Endothelial cell of umbilical vein (primary cell): ENCODE results near the gene FOXP1. TPM values are rescaled to one million over a fixed set of nuclear protein-coding genes. Genes with fewer than 3 reads are reported as not detected.

Experiments used
- BruUV-seq: library from RNA; stranded (reverse); fragments of 400-500 nt; replicated peaks from 2 replicates; lab custom pipeline; 2021; lab: Mats Ljungman, UMichigan
- CTCF ChIA-PET: fragments of 300-600, 350-600 bp; sonication (Branson Sonifier 250); formaldehyde crosslinking; loops from one replicate; lab custom pipeline; 2021; ENCODE audit warnings: antibody characterized with exemption, inconsistent platforms; lab: Charles Lee
- POLR2A ChIA-PET: fragments of 300-600, 350-600 bp; sonication (Branson Sonifier 250); formaldehyde crosslinking; loops from one replicate; lab custom pipeline; 2021; ENCODE audit warnings: antibody characterized with exemption, inconsistent platforms; lab: Charles Lee
- DNase-seq: peaks from one replicate; pipeline ENCODE4 v3.0.0-alpha.2; 2011; ENCODE audit warnings: low read depth, low spot score
- FAIRE-seq: peaks from 2 replicates; lab custom pipeline; 2011; peaks lifted over from hg19 to GRCh38; lab: Jason Lieb, UNC
- H2AFZ ChIP-seq: 2 replicates; pipeline ENCODE4 v1.6.0; 2012; ENCODE audit warnings: low read depth, low read length, control low read depth, inconsistent platforms
- H3K27ac ChIP-seq: 2 replicates; pipeline ENCODE4 v1.5.1; 2011; ENCODE audit warnings: low read depth, mild to moderate bottlenecking, control low read depth, low read length, moderate library complexity; ENCODE audit not compliant: insufficient read depth
- H3K27me3 ChIP-seq, 2 experiments: 2 replicates each; pipeline versions ENCODE4 v1.6.0 to v1.6.1; 2011; ENCODE audit warnings: low read length in 2 of 2, mixed read lengths in 1 of 2; ENCODE audit not compliant: control insufficient read depth in 2 of 2, insufficient read depth in 2 of 2
- H3K36me3 ChIP-seq, 2 experiments: 2 replicates in 1 of 2; 3 replicates in 1 of 2; pipeline ENCODE4 v1.5.1; 2011; ENCODE audit warnings: low read length in 2 of 2, mild to moderate bottlenecking in 1 of 2, moderate library complexity in 1 of 2; ENCODE audit not compliant: control insufficient read depth in 2 of 2, insufficient read depth in 2 of 2; ENCODE audit errors: extremely low read depth in 1 of 2
- H3K4me1 ChIP-seq: 3 replicates; pipeline ENCODE4 v1.5.1; 2011; ENCODE audit warnings: mild to moderate bottlenecking, low read length; ENCODE audit not compliant: control insufficient read depth, insufficient read depth; ENCODE audit errors: extremely low read depth
- H3K4me2 ChIP-seq: 2 replicates; pipeline ENCODE4 v1.6.1; 2011; ENCODE audit warnings: low read length, control low read depth, mixed read lengths; ENCODE audit not compliant: insufficient read depth
- H3K4me3 ChIP-seq, 3 experiments: fragments of 200-600 bp in 1 of 3; sonication (generic), shearing (Covaris generic) in 1 of 3; replicated peaks in 1 of 3; 2 replicates each; pipeline ENCODE4 v1.5.1; 2011 to 2016; ENCODE audit warnings: control low read depth in 3 of 3, low read length in 3 of 3, mild to moderate bottlenecking in 2 of 3, inconsistent platforms in 1 of 3, low read depth in 1 of 3, moderate library complexity in 1 of 3; ENCODE audit not compliant: insufficient read depth in 1 of 3
- H3K79me2 ChIP-seq: 2 replicates; pipeline ENCODE4 v1.6.0; 2012; ENCODE audit warnings: low read length, inconsistent platforms; ENCODE audit not compliant: control insufficient read depth, insufficient read depth
- H3K9ac ChIP-seq: replicated peaks from 2 replicates; pipeline ENCODE3; 2011; ENCODE audit warnings: low read length, control low read depth; ENCODE audit not compliant: insufficient read depth; ENCODE audit errors: extremely low read depth
- H3K9me1 ChIP-seq: replicated peaks from 3 replicates; pipeline ENCODE4 v1.6.0; 2011; ENCODE audit warnings: mild to moderate bottlenecking, low read length; ENCODE audit not compliant: control insufficient read depth, insufficient read depth; ENCODE audit errors: extremely low read depth
- H3K9me3 ChIP-seq: replicated peaks from 2 replicates; pipeline ENCODE4 v1.5.1; 2012; ENCODE audit warnings: low read length, inconsistent platforms; ENCODE audit not compliant: control insufficient read depth, insufficient read depth
- H4K20me1 ChIP-seq: replicated peaks from 2 replicates; pipeline ENCODE3; 2011; ENCODE audit warnings: mild to moderate bottlenecking, low read length; ENCODE audit not compliant: control insufficient read depth, insufficient read depth; ENCODE audit errors: extremely low read depth
- EZH2 ChIP-seq: IDR thresholded peaks from 2 replicates; pipeline ENCODE4 v1.6.1; 2012; ENCODE audit warnings: borderline replicate concordance, low read depth, mild to moderate bottlenecking, moderate library complexity, low read length, inconsistent platforms; ENCODE audit not compliant: severe bottlenecking
- FOS ChIP-seq: IDR thresholded peaks from 2 replicates; pipeline ENCODE4 v1.6.1; 2011; ENCODE audit warnings: mild to moderate bottlenecking, low read length, moderate library complexity, borderline replicate concordance; ENCODE audit not compliant: insufficient read depth
- GATA2 ChIP-seq: IDR thresholded peaks from 2 replicates; pipeline ENCODE4 v1.7.0; 2011; ENCODE audit warnings: low read depth, mild to moderate bottlenecking, moderate library complexity, mixed read lengths, low read length; ENCODE audit not compliant: insufficient read length, insufficient read depth
- JUN ChIP-seq: IDR thresholded peaks from 2 replicates; pipeline ENCODE4 v1.6.1; 2011; ENCODE audit warnings: borderline replicate concordance, low read depth; ENCODE audit not compliant: insufficient read length, insufficient read depth
- MYC ChIP-seq: IDR thresholded peaks from one replicate; pipeline ENCODE4 v1.6.1; 2011; ENCODE audit warnings: mild to moderate bottlenecking, low read depth, low read length
- POLR2A ChIP-seq: IDR thresholded peaks from 2 replicates; pipeline ENCODE4 v1.6.1; 2012; ENCODE audit warnings: low read depth, mild to moderate bottlenecking, control low read depth, low read length
- POLR2AphosphoS5 ChIP-seq: IDR thresholded peaks from 2 replicates; pipeline ENCODE4 v1.6.1; 2012; ENCODE audit warnings: low read depth, mild to moderate bottlenecking, control low read depth, low read length, moderate library complexity; ENCODE audit not compliant: insufficient read depth
- dilution Hi-C: fragments of 300-500 bp; cut with MboI; formaldehyde crosslinking; loops from one replicate; pipeline ENCODE4 v1.15.0; 2019; ENCODE audit warnings: low sequenced_read_pairs; ENCODE audit not compliant: extremely low pct_ligation_motif_present
- intact Hi-C: fragments of 100-400 bp; cut with micrococcal nuclease; formaldehyde crosslinking; loops from one replicate; pipeline ENCODE4 v1.10.0; 2022
- polyA plus RNA-seq, 4 experiments: library from polyadenylated mRNA; depleted of rRNA in 3 of 4; stranded (reverse) in 3 of 4; unstranded in 1 of 4; fragments of >200 nt; gene quantifications; 2 replicates each; pipeline versions ENCODE4 v1.2.1 to v1.2.3, GENCODE V29; 2011 to 2012; ENCODE audit warnings: missing spikeins in 1 of 4
- total RNA-seq: library from RNA; stranded (reverse); gene quantifications from 2 replicates; pipeline ENCODE4 v1.2.3, GENCODE V29; 2021
- TF ChIP-seq, protein P1 (sequence below): IDR thresholded peaks from 2 replicates; pipeline ENCODE4 v1.6.1; 2011; ENCODE audit not compliant: insufficient read depth, insufficient read length
- TF ChIP-seq, protein P2 (sequence below), 2 donors: IDR thresholded peaks; 1 replicate in 1 of 2; 2 replicates in 1 of 2; pipeline ENCODE4 v1.5.1; 2011; ENCODE audit warnings: low read length in 2 of 2, mild to moderate bottlenecking in 2 of 2, moderate library complexity in 2 of 2, control low read depth in 1 of 2, inconsistent platforms in 1 of 2, low read depth in 1 of 2; ENCODE audit not compliant: insufficient read depth in 1 of 2; ENCODE audit errors: extremely low read depth in 1 of 2

FOXP1 gene
- total and polyA plus RNA-seq, 2 donors (not counting 3 experiments of a cell fraction or from before 2014, with no cell fraction given), result 41.0 to 107 TPM

DNA sequence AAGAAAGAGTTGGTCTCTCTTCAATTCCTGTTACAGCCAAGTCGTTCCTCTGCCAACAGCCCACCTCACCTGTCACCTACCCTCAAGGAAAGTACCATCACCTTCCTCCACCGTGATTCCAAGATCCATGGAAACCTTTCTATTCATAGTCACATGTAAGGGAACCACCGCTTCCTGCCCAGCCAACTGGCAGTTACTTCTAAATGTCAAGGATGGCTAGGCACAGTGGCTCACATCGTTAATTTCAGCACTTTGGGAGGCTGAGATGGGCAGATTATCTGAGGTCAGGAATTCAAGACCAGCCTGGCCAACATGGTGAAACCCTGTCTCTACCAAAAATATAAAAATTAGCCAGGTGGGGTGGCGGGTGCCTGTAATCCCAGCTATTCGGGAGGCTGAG is 82.8 kb downstream of the FOXP1 start:
- Histone ChIP-seq H3K4me1 (peaks cover 15% of the 10 kb centered on the region), H3K79me2 (no peaks in the 10 kb centered on the region), H3K27ac (no peak overlapping the region), H3K27me3 (no peaks in the 10 kb centered on the region), H3K9ac (no peak overlapping the region), H3K9me1 (no peaks in the 10 kb centered on the region), H3K36me3 (no peaks in the 10 kb centered on the region), H4K20me1 (no peaks in the 10 kb centered on the region), H3K9me3 (no peaks in the 10 kb centered on the region), H2AFZ (no peak overlapping the region), H3K4me2 (no peak overlapping the region), H3K4me3 (no peak overlapping the region)
- ChIA-PET CTCF (no interaction called here), POLR2A (no interaction called here)
- FAIRE-seq, result no peak
- intact Hi-C loops, result no loop called here
- no peak for DNase-seq
- no TSS peak for BruUV-seq
- dilution Hi-C loops, result no loop called here
- TF ChIP-seq, protein P1, sequence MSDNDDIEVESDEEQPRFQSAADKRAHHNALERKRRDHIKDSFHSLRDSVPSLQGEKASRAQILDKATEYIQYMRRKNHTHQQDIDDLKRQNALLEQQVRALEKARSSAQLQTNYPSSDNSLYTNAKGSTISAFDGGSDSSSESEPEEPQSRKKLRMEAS, result no peak
- no peak for TF ChIP-seq POLR2AphosphoS5
- TF ChIP-seq EZH2, result no peak
- no peak for TF ChIP-seq MYC
- TF ChIP-seq FOS, result no peak
- TF ChIP-seq GATA2, result no peak
- TF ChIP-seq, protein P2, sequence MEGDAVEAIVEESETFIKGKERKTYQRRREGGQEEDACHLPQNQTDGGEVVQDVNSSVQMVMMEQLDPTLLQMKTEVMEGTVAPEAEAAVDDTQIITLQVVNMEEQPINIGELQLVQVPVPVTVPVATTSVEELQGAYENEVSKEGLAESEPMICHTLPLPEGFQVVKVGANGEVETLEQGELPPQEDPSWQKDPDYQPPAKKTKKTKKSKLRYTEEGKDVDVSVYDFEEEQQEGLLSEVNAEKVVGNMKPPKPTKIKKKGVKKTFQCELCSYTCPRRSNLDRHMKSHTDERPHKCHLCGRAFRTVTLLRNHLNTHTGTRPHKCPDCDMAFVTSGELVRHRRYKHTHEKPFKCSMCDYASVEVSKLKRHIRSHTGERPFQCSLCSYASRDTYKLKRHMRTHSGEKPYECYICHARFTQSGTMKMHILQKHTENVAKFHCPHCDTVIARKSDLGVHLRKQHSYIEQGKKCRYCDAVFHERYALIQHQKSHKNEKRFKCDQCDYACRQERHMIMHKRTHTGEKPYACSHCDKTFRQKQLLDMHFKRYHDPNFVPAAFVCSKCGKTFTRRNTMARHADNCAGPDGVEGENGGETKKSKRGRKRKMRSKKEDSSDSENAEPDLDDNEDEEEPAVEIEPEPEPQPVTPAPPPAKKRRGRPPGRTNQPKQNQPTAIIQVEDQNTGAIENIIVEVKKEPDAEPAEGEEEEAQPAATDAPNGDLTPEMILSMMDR (IDR thresholded peaks at IDR 0.05; ENCODE audit: extremely low read depth in 1 of 2, insufficient read depth in 1 of 2, low read depth in 1 of 2, low read length in 2 of 2), result no peak
- no peak for TF ChIP-seq POLR2A
- no peak for TF ChIP-seq JUN
